ENCODE results near the gene INTS6L. TPM values are rescaled to one million over a fixed set of nuclear protein-coding genes. Genes with fewer than 3 reads are reported as not detected.
A peak's percentile ranks its signal among the peaks of the same experiment; 100 is the strongest.

The INTS6L gene
- total and polyA plus RNA-seq, 8 donors, result 1.0 to 9.9 (median 2.0) TPM

- Histone ChIP-seq H3K4me3 (no peak overlapping the region), H3K9me3 (no peaks in the 10 kb centered on the region), H3K36me3 (no peaks in the 10 kb centered on the region), H3K4me1 (peaks cover 0 to 6% (median 0%) of the 10 kb centered on the region in 3 donors), H3K27ac (no peak overlapping the region), H3K27me3 (peaks cover 0 to 2% (median 0%) of the 10 kb centered on the region in 4 donors)
- TF ChIP-seq, protein P1, sequence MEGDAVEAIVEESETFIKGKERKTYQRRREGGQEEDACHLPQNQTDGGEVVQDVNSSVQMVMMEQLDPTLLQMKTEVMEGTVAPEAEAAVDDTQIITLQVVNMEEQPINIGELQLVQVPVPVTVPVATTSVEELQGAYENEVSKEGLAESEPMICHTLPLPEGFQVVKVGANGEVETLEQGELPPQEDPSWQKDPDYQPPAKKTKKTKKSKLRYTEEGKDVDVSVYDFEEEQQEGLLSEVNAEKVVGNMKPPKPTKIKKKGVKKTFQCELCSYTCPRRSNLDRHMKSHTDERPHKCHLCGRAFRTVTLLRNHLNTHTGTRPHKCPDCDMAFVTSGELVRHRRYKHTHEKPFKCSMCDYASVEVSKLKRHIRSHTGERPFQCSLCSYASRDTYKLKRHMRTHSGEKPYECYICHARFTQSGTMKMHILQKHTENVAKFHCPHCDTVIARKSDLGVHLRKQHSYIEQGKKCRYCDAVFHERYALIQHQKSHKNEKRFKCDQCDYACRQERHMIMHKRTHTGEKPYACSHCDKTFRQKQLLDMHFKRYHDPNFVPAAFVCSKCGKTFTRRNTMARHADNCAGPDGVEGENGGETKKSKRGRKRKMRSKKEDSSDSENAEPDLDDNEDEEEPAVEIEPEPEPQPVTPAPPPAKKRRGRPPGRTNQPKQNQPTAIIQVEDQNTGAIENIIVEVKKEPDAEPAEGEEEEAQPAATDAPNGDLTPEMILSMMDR (IDR thresholded peaks at IDR 0.05), result no peak
- 64 to 95% methylated on average over 1 of the region's 1 CpG for WGBS, 2 donors
- FAIRE-seq, result peak; percentile 84
- DNase-seq, result no peak
- intact Hi-C loops (cut with DNase I), result no loop called here
- ATAC-seq, result no peak
Observed at GRCh38 chrX:135541351-135541750, 20.9 kb downstream of the INTS6L start.

GRCh38 chrX:135543172-135543571 is 22.7 kb downstream of the INTS6L start:
- intact Hi-C loops (cut with DNase I), result no loop called here
- TF ChIP-seq, protein P1 (IDR thresholded peaks at IDR 0.05), result no peak
- no peaks in the 10 kb centered on the region for H3K9me3 ChIP-seq
- WGBS, 2 donors, result 39 to 71% methylated on average over 1 of the region's 1 CpG
- peaks cover 0 to 5% (median 0%) of the 10 kb centered on the region in 4 donors for H3K27me3 ChIP-seq
- FAIRE-seq (no peak), DNase-seq (no peak), ATAC-seq (no peak)
- H3K4me3 ChIP-seq, result no peak overlapping the region
- H3K4me1 ChIP-seq, result peaks cover 0 to 6% (median 0%) of the 10 kb centered on the region in 3 donors
- H3K27ac ChIP-seq, result no peak overlapping the region
- H3K36me3 ChIP-seq, result no peaks in the 10 kb centered on the region

GRCh38 chrX:135543924-135544323 is 23.5 kb downstream of the INTS6L start:
- Histone ChIP-seq H3K4me3 (no peak overlapping the region), H3K9me3 (no peaks in the 10 kb centered on the region), H3K4me1 (peaks cover 0 to 6% (median 0%) of the 10 kb centered on the region in 3 donors), H3K27me3 (peaks cover 0 to 5% (median 0%) of the 10 kb centered on the region in 4 donors), H3K36me3 (no peaks in the 10 kb centered on the region), H3K27ac (no peak overlapping the region)
- intact Hi-C loops (cut with DNase I), result no loop called here
- TF ChIP-seq, protein P1 (IDR thresholded peaks at IDR 0.05), result no peak
- no peak for DNase-seq
- peak in 2 of 4 donors; percentile 20 to 29 for ATAC-seq
- no peak for FAIRE-seq
- 18 to 41% methylated on average over 2 of the region's 2 CpGs for WGBS, 2 donors

GRCh38 chrX:135544338-135544948 is 24.0 kb downstream of the INTS6L start:
- no peak overlapping the region for H3K4me3 ChIP-seq
- no peak for DNase-seq
- peaks cover 0 to 6% (median 0%) of the 10 kb centered on the region in 3 donors for H3K4me1 ChIP-seq
- whole genome bisulfite sequencing, 2 donors, result 15 to 23% methylated on average over 5 of the region's 5 CpGs
- peaks cover 0 to 5% (median 0%) of the 10 kb centered on the region in 4 donors for H3K27me3 ChIP-seq
- no peaks in the 10 kb centered on the region for H3K36me3 ChIP-seq
- FAIRE-seq, result no peak
- peak in 2 of 4 donors; percentile 32 to 56 for ATAC-seq
- intact Hi-C loops (cut with DNase I), result no loop called here
- TF ChIP-seq, protein P1 (IDR thresholded peaks at IDR 0.05), result no peak
- H3K9me3 ChIP-seq, result no peaks in the 10 kb centered on the region
- no peak overlapping the region for H3K27ac ChIP-seq

- intact Hi-C loops (cut with DNase I), result no loop called here
- 55 to 81% methylated on average over 4 of the region's 4 CpGs for WGBS, 2 donors
- DNase-seq, result no peak
- Histone ChIP-seq H3K4me1 (peaks cover 0 to 6% (median 0%) of the 10 kb centered on the region in 3 donors), H3K27me3 (peaks cover 0 to 5% (median 0%) of the 10 kb centered on the region in 4 donors), H3K4me3 (no peak overlapping the region), H3K9me3 (no peaks in the 10 kb centered on the region), H3K36me3 (no peaks in the 10 kb centered on the region), H3K27ac (no peak overlapping the region)
- no peak for FAIRE-seq
- ATAC-seq, result no peak
- TF ChIP-seq, protein P1 (IDR thresholded peaks at IDR 0.05), result no peak
Observed at GRCh38 chrX:135547767-135548166, 27.3 kb downstream of the INTS6L start.

All from pancreas (tissue), 10 donors.